Tongue (tissue), 2 donors: ENCODE measurements around the gene KCNC3. TPM values are rescaled to one million over a fixed set of nuclear protein-coding genes. Genes with fewer than 3 reads are reported as not detected.
A peak's percentile ranks its signal among the peaks of the same experiment; 100 is the strongest.

Experiments
- DNase-seq: peaks from one replicate; pipeline ENCODE4 v3.0.0-alpha.2; 2015
- total RNA-seq: library from RNA; depleted of rRNA; stranded (reverse); fragments of >200 nt; gene quantifications from one replicate; pipeline ENCODE4 v1.2.3, GENCODE V29; 2014

The KCNC3 gene
- total RNA-seq, 1 donor from 2014 or later, result 1.0 TPM

GRCh38 chr19:50327013-50327412 lies 2.2 kb downstream of the KCNC3 start:
- no peak for DNase-seq

DNA sequence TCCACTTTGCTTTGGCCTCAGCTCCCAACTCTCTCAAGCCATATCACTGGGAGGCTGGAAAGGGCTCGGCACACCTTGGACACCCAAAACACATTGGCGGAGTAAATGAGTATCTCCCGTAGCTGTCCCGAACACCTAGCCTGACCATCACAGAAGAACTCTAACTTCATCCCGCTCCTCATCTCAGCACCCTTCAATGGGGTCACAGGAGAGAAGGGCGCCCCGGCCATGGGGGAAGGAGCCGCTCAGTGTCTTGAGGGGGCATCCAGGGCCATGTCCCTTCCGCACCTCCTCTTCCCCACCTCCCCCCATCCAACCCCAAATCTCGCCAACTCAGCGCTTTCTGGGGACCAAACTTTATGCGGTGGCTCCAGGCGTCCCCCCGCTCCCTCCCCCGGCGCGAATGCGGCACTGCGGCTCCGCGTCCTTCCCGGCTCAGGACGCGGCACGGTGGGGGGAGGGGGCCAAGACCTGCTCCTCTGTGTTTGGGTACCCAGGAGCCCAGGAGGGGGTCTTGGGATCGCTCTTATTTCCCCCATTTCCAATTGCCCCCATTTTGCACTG lies 3.0 kb downstream of the KCNC3 start:
- no peak for DNase-seq

DNA sequence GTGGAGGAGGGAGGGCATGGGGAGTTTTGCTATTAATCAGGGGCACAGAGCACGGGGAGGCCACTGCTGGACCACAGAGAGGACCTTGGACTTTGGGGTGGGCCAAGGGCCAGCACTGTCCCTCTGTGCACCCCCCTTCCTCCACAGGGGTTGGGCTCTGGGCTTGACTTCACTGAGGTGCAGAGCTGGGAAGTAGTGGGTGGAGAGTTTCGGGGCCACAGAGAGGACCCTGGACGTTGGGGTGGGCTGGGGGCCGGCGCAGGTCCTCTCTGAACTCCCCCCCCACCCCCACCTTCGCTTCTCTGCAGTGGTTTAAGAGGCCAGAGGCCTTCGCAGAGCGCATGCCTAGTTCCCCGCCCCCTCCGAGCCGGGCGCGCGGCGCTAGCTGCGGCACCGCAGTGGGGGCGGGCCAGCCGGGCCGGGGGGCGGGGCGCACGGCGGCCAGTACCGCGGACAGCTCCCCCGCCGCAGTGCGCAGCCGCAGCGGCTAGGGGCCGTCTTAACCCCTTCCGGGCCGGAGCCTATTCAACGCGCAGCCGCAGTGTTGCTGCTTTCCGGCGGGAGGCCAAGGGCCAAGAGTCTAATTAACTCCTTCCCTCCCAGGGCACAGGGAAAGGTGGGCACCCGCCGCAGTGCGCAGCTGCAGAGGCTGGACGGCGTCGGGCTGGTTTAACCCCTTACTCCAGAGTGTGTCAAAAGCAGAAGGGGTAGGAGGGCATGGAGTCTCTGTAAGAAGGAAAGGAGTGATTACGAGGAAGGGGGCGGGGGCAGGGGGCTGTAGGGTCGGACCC lies 3.7 kb downstream of the KCNC3 start:
- peak; percentile 85 for DNase-seq

GRCh38 chr19:50324331-50324730 lies 4.8 kb downstream of the KCNC3 start:
- DNase-seq, result peak; percentile 21

DNA sequence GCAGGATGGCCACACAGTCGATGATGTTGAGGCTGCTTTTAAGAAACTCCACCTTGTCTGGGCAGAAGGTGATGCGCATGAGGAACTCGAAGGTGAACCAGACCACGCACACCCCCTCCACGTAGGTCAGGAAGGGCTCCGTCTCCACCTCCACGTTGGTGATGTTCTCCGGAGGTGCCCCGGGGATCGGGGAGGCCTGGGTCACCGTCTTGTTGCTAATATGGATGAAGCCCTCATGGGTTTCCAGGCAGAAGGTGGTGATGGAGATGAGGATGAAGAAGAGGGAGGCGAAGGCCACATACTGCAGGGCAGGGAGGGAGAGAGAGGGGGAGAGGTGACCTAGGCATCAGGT lies 5.4 kb downstream of the KCNC3 start:
- DNase-seq, result no peak

DNA sequence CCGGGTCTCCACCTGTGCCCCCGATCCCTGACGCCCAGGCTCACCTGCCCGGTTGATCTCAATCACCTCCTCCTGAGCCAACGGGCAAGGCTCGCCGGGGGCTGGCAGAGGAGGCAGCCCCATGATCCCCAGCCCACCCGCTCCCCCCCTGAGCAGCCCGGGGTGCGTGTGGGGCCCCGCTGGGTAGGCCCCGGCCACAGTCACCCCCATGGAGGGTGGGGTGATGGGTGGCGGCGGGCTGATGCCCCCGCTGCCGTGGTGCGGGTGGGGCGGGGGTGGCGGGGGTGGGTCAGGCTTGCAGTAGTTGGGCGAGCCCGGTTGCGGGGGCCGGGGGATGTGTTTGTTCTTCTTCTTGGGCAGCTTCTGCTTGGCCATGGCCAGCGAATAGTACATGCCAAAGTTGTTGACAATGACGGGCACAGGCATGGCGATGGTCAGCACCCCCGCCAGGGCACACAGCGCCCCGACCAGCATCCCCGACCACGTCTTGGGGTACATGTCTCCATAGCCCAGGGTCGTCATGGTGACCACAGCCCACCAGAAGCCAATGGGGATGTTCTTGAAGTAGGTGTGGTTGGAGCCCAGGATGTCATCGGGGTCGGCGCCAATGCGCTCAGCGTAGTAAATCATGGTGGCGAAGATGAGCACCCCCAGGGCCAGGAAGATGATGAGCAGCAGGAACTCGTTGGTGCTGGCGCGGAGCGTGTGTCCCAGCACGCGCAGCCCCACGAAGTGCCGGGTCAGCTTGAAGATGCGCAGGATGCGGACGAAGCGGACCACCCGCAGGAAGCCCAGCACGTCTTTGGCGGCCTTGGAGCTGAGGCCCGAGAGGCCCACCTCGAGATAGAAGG lies 6.0 kb downstream of the KCNC3 start:
- DNase-seq, result no peak

DNA sequence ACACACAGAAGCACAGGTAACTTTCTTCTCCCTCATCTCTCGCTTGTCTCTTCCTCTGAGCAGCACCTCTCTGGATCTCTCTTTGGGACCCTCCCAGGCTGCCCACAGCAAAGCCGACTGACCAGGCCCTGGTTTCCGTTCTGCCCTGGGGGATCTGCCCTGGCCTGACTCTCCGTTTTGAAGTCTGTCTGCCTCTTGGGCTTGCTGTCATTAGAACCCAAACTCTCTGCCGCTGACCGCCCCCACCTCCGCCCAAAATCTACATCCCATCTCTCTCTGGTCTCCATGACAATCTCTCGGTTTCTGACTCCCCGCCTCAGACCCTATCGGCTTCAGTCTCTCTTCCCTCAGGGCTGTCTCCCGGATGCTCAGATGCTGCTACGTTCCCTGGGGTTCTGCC lies 6.9 kb downstream of the KCNC3 start:
- DNase-seq, result no peak

GRCh38 chr19:50321831-50322230 lies 7.3 kb downstream of the KCNC3 start:
- DNase-seq, result no peak

GRCh38 chr19:50320596-50320995 lies 8.6 kb downstream of the KCNC3 start:
- DNase-seq, result no peak

- no peak for DNase-seq
Measured at GRCh38 chr19:50320051-50320450, 9.1 kb downstream of the KCNC3 start.

GRCh38 chr19:50319156-50319555 lies 10.0 kb downstream of the KCNC3 start:
- DNase-seq, result no peak

GRCh38 chr19:50318438-50318837 lies 10.7 kb downstream of the KCNC3 start:
- DNase-seq, result no peak

GRCh38 chr19:50317115-50317514 lies 12.1 kb downstream of the KCNC3 start:
- no peak for DNase-seq

- DNase-seq, result no peak
Measured at GRCh38 chr19:50315773-50316448, 13.3 kb downstream of the KCNC3 start.

DNA sequence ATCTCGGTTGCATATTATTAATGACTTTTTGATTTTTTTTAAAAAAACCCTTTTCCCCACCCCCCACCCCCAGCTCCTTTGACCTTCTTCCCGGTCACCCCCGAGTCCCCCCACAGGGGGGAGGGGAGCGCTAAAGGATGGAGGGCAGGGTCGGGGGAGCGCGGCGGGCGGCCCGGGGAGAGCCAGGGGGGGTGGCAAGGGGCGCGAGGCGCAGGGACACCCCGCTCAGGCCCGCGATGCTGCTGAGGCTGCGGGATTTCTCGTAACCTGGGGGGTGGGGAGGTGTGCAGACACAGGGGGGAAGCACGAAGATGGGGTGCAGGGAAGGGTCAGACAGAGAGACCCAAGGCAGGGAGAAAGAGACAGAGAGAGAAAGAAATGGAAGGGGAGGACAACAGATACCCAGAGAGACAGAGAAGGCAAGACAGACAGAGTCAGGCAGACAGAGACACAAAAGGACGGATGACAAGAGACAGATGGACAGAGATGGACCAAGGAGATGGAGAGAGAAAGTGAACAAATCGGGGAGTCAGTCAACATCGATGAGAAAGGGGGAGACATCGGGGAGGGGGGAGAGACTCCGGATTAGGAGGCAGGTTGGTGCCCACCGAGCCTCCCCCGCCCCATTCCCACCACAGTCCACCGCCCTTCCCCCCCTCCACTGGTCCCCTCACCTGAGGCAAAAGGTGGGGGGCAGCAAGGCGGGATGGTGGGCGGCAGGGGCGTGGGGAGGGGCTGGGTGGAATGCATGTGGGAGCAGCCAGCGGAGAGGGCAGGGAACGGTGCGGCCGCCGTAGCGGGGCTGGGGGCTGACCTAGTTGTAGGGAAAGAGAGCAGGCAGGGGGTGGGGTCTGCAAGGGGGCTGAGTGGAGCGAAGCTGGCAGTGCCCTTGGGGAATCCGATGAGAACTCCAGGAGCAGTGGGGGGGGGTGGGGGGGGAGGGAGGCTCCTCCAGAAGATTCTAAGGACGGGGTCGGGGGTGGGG lies 14.2 kb downstream of the KCNC3 start:
- no peak for DNase-seq

DNA sequence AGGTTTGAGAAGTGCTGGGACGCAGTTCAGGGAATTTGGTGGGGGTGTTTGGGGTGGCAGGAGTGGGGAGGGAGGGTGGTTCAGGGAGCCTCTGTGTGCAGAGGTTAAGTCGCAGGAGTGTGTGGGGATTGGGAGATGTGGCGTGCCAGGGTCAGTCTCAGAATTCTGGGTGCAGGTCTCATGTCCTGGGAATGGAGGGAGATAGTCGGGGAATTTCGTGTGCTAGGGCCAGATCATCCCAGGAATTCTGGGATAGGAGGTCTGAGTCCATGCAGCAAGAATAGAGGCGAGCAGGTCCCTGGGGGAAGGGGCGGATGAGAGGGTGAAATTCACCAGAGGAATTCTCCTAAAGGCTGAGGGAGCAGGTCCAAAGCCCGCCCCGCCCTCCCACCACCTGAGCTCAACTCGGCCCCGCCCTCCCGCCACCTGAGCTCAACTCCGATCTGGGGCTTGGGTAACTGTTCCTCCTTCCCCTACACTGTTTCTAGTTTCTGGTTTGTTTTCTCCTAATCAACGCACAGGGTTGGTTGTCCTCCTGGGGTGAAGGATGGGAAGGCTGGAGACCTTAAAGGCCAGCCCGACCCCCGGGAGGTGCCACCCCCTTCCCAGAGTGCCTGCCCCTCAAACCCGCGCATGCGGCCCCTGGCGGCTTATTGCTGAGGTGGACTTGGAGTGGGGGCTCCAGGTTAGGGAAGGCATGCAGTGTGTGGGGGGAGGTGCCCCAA lies 15.2 kb downstream of the KCNC3 start:
- DNase-seq, result no peak

DNA sequence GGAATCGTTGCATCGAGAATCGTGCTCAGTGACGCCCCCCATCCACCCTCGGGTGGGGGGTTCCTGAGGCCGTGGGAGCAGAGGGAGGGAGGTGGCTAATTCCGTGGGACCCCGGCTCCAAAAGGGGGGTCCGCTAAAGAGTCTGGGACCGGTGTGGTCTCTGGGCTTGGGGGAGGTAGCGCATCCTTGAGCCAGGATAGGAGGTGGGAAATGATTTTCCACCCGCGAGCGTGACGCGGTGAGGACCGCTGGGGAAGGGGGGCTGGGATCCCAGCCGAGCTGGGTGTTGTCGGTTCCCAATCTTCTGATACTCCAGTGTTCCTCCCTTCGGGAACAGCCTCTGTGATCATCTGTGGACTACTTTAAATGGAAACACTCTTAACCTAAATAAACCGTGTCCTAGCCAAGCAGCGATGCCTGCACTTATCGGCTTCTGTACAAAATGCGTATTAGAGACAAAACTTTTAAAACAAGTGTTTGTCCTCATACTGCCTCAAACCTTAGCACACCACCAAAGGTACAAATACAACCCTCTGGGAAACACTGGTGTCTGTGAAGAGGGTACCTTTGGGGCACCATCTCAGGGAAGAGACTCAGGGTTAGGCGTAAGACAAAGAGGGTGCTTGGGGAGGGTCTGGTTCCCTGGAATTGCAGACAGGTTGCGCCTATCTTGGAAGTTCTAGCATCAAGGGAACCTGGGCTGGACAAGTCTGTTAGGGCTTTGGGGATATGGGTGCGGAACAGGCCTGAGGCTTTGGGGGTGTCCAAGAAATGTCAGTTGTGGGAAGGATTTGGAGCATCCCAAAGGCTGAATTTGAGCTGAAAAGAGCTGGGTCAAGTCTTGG lies 16.0 kb downstream of the KCNC3 start:
- DNase-seq, result no peak

DNA sequence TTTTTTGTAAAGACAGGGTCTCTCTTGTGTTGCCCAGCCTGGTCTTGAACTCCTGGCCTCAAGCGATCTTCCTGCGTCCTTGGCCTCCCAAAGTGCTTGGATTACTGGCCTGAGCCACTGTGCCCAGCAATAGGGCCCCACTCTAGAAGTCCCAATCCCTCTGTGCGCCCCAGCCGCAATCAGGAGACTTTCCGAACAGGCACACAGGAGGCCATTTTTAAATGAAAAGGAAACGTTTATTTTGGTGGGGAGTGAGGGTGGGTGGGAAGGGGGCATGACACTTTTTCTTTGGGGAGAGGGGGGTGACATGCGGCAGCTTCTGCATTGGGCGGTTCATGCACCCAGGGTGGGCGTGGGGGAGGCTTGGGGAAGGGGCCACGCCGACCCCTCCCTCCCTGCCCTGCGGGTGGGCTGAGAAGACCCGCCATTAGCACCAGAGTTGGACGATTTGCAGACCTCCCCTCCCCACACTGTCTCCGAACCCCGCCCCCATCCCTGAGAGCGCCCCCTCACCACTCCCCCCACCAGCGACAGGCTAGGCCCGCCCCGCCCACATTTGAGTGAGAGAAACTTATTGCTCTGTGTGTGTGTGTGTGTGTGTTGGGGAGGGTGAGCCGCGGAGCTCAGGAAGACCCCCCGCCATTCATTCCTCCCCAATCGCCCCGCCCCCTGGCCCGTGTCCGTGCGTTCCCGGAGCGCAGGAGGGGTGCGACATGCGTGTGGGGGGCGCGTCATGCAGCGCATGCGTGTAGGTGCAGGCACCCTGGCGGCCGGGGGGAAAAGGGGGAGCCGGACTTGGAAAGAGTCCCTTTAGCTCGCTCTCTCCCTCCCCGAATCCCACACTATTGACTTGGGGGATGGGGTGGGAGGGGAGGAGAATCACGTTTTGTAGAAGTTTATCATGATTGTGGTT lies 17.2 kb downstream of the KCNC3 start:
- DNase-seq, result peak; percentile 39
